BE2C (cell line): ENCODE measurements around the gene ELOVL5.

Experiments
- DNase-seq: peaks from one replicate; pipeline ENCODE4 v3.0.0-alpha.2; 2020
- H3K27me3 ChIP-seq: fragments of 250-450 bp; sonication (Bioruptor Pico); 2 replicates; pipeline ENCODE4 v1.5.1; 2020; ENCODE audit warnings: mild to moderate bottlenecking
- H3K36me3 ChIP-seq: fragments of 250-450 bp; sonication (Bioruptor Pico); 2 replicates; pipeline ENCODE4 v1.5.1; 2020; ENCODE audit warnings: mild to moderate bottlenecking
- H3K4me1 ChIP-seq: fragments of 250-450 bp; sonication (Bioruptor Pico); 2 replicates; pipeline ENCODE4 v1.5.1; 2020
- H3K4me3 ChIP-seq: 2 replicates; pipeline ENCODE4 v1.5.1; 2011; ENCODE audit warnings: low read depth, low read length
- H3K9me3 ChIP-seq: fragments of 250-450 bp; sonication (Bioruptor Pico); 2 replicates; pipeline ENCODE4 v1.5.1; 2020
- TF ChIP-seq, protein P1 (sequence below): IDR thresholded peaks from 2 replicates; pipeline ENCODE4 v1.5.1; 2012; ENCODE audit warnings: mild to moderate bottlenecking, low read depth, low read length

ELOVL5 gene

DNA sequence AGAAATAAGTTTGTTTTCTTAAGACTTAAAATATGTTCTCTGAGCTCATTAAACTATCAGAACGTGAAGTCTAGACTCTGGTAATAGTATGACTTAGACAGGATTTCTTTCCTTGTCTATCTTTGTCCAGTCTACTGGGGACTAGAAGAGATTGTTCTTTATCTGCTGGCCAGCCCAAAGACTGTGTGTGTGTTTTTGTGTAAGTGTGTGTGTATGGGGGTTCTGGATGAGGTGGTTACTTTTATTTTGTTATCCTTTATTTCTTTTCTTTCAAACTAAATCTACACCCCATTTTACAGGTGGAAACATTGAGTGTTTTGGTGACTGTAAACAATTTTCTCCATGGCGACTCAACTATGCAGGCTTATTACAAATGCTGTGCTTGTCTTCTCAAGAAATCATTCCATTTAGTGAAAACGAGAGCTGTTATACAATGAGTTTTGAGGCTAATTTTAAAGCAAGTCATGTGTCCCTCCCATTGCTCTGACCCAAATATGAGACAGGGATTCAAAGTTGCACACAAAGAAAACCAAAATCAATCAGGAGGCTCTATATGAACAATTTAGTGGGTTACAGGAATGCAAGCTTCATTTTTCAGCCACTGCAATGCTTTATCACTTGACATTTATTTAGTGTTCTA lies 97.6 kb downstream of the ELOVL5 start:
- DNase-seq = no peak
- H3K27me3 ChIP-seq = no peaks in the 10 kb centered on the region
- H3K9me3 ChIP-seq = no peaks in the 10 kb centered on the region; the same call in 1 of the 2 replicates
- no peaks in the 10 kb centered on the region for H3K4me1 ChIP-seq
- no peak overlapping the region for H3K4me3 ChIP-seq
- H3K36me3 ChIP-seq = no peaks in the 10 kb centered on the region
- TF ChIP-seq, protein P1, sequence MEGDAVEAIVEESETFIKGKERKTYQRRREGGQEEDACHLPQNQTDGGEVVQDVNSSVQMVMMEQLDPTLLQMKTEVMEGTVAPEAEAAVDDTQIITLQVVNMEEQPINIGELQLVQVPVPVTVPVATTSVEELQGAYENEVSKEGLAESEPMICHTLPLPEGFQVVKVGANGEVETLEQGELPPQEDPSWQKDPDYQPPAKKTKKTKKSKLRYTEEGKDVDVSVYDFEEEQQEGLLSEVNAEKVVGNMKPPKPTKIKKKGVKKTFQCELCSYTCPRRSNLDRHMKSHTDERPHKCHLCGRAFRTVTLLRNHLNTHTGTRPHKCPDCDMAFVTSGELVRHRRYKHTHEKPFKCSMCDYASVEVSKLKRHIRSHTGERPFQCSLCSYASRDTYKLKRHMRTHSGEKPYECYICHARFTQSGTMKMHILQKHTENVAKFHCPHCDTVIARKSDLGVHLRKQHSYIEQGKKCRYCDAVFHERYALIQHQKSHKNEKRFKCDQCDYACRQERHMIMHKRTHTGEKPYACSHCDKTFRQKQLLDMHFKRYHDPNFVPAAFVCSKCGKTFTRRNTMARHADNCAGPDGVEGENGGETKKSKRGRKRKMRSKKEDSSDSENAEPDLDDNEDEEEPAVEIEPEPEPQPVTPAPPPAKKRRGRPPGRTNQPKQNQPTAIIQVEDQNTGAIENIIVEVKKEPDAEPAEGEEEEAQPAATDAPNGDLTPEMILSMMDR = no peak

DNA sequence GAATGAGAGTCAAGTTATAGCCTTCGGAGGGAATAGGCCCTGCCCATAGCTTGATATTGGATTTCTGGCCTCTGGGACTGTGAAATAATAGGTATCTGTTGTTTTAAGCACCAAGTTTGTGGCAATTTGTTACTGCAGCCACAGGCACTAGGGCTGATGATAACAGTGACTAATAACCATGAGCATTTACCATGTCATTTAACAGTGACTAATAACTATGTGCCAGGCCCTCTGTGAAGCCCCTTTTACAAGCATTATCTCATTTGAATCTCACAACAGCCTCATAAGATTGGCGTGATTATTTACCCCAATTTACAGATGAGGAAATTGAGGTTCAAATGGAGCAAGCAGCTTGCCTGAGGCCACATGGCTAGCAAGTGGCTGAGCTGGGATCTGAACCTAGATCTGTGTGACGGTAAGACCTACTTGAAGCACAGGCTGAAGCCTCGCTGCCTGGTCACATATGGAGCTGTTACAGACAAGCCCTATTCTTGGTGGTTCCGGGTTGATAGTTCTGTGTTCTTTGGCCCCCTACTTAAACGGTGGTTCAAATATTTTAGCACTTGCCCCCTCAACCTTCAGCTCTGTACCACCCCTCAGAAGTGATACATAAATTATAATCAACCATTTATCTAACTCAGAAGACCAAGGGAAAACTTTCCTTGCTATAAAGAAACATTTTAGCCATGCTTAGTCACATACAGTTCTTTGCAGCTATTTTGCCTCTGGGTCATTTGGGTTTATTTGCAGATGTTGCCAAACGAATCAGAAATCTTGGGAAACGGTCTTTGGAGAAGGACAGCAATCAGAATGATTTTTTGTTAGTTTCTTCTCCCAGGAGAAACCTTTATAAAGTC lies 98.3 kb downstream of the ELOVL5 start:
- H3K36me3 ChIP-seq = no peaks in the 10 kb centered on the region
- H3K27me3 ChIP-seq = no peaks in the 10 kb centered on the region
- H3K4me1 ChIP-seq = no peaks in the 10 kb centered on the region
- no peak overlapping the region for H3K4me3 ChIP-seq
- TF ChIP-seq, protein P1 = no peak
- DNase-seq = no peak
- no peaks in the 10 kb centered on the region; the same call in 1 of the 2 replicates for H3K9me3 ChIP-seq

DNA sequence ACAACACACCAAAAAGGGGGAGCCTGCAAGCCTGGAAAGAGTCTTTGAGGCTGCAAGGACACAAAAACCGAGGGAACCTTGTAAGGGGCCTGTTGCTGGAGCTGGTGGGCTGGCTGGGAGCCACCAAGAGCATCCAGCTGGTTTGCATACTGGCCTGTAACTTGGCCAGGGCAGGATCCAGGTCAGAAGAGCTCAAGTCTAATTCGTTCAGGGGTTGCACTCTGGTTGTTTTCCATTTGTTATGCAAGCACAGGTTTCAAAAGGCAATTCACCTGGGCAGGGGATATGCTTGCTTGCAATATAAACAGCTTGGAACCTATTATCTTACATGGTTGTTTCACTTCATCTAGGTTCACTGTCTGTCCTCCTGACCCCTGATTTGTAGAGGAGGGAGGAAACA lies 101.8 kb downstream of the ELOVL5 start:
- H3K4me3 ChIP-seq = no peak overlapping the region
- no peaks in the 10 kb centered on the region for H3K36me3 ChIP-seq
- no peak for DNase-seq
- TF ChIP-seq, protein P1 = no peak
- H3K4me1 ChIP-seq = no peaks in the 10 kb centered on the region
- no peaks in the 10 kb centered on the region for H3K27me3 ChIP-seq
- no peaks in the 10 kb centered on the region; the same call in 1 of the 2 replicates for H3K9me3 ChIP-seq

DNA sequence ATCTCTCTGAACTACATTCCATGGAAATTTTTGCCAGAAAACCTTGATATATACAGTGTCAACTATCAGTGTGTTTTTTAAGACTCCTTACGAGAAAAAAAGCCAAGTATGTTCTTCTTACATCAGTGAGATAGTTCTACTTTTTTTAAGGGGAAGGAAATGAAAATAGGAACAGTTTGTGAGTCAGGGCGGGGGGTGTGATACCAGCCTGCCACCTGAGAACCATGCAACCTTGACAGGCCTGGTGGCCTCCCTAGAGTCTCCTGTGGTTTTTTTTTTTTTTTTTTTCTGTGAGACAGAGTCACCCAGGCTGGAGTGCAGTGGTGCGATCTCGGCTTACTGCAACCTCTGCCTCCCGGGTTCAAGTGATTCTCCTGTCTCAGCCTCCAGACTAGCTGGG lies 103.8 kb downstream of the ELOVL5 start:
- DNase-seq = no peak
- no peaks in the 10 kb centered on the region for H3K27me3 ChIP-seq
- H3K4me1 ChIP-seq = no peaks in the 10 kb centered on the region

DNA sequence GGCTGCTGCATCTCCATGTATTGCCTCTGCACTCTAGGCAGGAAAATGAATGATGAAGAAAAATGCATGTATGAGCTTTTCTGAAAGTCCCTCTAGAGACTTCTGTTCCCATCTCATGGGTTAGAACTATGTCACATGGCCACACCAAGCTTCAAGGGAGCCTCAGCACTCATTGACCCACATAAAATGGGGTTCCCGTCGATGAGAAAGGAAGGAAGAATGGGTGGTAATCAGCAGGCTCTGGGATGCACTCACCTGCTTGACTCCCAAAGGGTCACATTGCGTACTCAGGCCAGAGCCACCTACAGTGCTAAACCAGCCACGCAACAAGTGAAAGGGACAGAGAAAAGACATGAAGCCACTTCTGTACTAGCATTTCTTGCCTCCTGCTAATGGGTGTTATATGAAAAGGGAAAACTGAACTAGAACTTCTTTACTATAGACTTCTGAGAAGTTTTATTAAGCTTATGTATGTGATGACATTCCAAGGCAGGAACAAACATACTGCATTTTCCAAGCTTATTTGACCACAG lies 104.3 kb downstream of the ELOVL5 start:
- Histone ChIP-seq H3K27me3 (no peaks in the 10 kb centered on the region), H3K9me3 (no peaks in the 10 kb centered on the region; the same call in 1 of the 2 replicates), H3K4me3 (no peak overlapping the region), H3K36me3 (no peaks in the 10 kb centered on the region), H3K4me1 (no peaks in the 10 kb centered on the region)
- no peak for DNase-seq
- TF ChIP-seq, protein P1 = no peak

More for the DNA sequence above, 103.8 kb downstream of the ELOVL5 start:
- H3K36me3 ChIP-seq = no peaks in the 10 kb centered on the region
- no peak overlapping the region for H3K4me3 ChIP-seq
- H3K9me3 ChIP-seq = no peaks in the 10 kb centered on the region; the same call in 1 of the 2 replicates
- TF ChIP-seq, protein P1 = no peak
